Panc1 (cell line): ENCODE measurements around the gene RFX6. TPM values are rescaled to one million over a fixed set of nuclear protein-coding genes. Genes with fewer than 3 reads are reported as not detected.

Experiments used
- ATAC-seq: fragments of 200-7000 bp; cut with Tn5 transposase; 2 replicates; pipeline ENCODE4 v1.9.1; 2020; ENCODE audit warnings: mild to moderate bottlenecking, moderate library complexity
- BruUV-seq: library from RNA; stranded (reverse); fragments of 400-500 nt; replicated peaks from 2 replicates; lab custom pipeline; 2021; lab: Mats Ljungman, UMichigan
- CTCF ChIA-PET: fragments of 300-600 bp; sonication (Branson Sonifier 250); formaldehyde crosslinking; loops from one replicate; lab custom pipeline; 2022; ENCODE audit warnings: antibody characterized with exemption; lab: Charles Lee
- POLR2A ChIA-PET: fragments of 300-600 bp; sonication (Branson Sonifier 250); formaldehyde crosslinking; loops from one replicate; lab custom pipeline; 2022; ENCODE audit warnings: antibody characterized with exemption; lab: Charles Lee
- DNase-seq: peaks from one replicate; pipeline ENCODE4 v3.0.0-alpha.2; 2010; ENCODE audit warnings: low read depth, low spot score
- H3K27ac ChIP-seq: 2 replicates; pipeline ENCODE4 v1.5.1; 2011; ENCODE audit warnings: mild to moderate bottlenecking, low read length, inconsistent platforms
- H3K27me3 ChIP-seq: fragments of 200-500 bp; sonication (Bioruptor generic); 2 replicates; pipeline ENCODE4 v1.6.0; 2014; ENCODE audit warnings: low read length, inconsistent platforms; ENCODE audit not compliant: control insufficient read depth, insufficient read depth
- H3K36me3 ChIP-seq: fragments of 200-500 bp; sonication (Bioruptor generic); 2 replicates; pipeline ENCODE4 v1.5.1; 2014; ENCODE audit warnings: inconsistent platforms, mild to moderate bottlenecking, low read length, moderate library complexity; ENCODE audit not compliant: control insufficient read depth, insufficient read depth
- H3K4me1 ChIP-seq: 2 replicates; pipeline ENCODE4 v1.5.1; 2011; ENCODE audit warnings: inconsistent platforms, mild to moderate bottlenecking, low read length, moderate library complexity; ENCODE audit not compliant: control insufficient read depth, insufficient read depth
- H3K4me3 ChIP-seq, 2 experiments: 2 replicates each; pipeline ENCODE4 v1.5.1; 2011 to 2012; ENCODE audit warnings: low read depth in 2 of 2, low read length in 2 of 2, mild to moderate bottlenecking in 2 of 2, inconsistent platforms in 1 of 2, moderate library complexity in 1 of 2
- H3K9me3 ChIP-seq: fragments of 200-500 bp; sonication (Bioruptor generic); 2 replicates; pipeline ENCODE4 v1.5.1; 2014; ENCODE audit warnings: low read depth, mild to moderate bottlenecking, inconsistent platforms, low read length, moderate library complexity; ENCODE audit not compliant: control insufficient read depth, insufficient read depth
- POLR2AphosphoS5 ChIP-seq: IDR thresholded peaks from 2 replicates; pipeline ENCODE4 v1.6.1; 2012; ENCODE audit warnings: mild to moderate bottlenecking, low read depth, low read length, moderate library complexity
- SIN3A ChIP-seq: IDR thresholded peaks from 2 replicates; pipeline ENCODE4 v1.6.1; 2012; ENCODE audit warnings: low read depth, mild to moderate bottlenecking, low read length, moderate library complexity, borderline replicate concordance; ENCODE audit not compliant: insufficient read depth
- TCF7L2 ChIP-seq: IDR thresholded peaks from 2 replicates; pipeline ENCODE4 v1.6.1; 2011; ENCODE audit warnings: mild to moderate bottlenecking, low read depth, low read length, inconsistent platforms
- in situ Hi-C: cut with HindIII; loops from 2 replicates; pipeline ENCODE4 v1.10.0; 2016; ENCODE audit warnings: low sequenced_read_pairs, low pct_unique_long_range_greater_than_20kb
- intact Hi-C: fragments of 100-400 bp; cut with micrococcal nuclease; formaldehyde crosslinking; loops from one replicate; pipeline ENCODE4 v1.10.0; 2022; ENCODE audit not compliant: unreplicated experiment
- total RNA-seq: library from RNA; stranded (reverse); gene quantifications from one replicate; pipeline ENCODE4 v1.2.1, GENCODE V29; 2021; ENCODE audit not compliant: unreplicated experiment
- TF ChIP-seq, protein P1 (sequence below), 2 experiments: IDR thresholded peaks; 2 replicates each; pipeline ENCODE4 v1.6.1; 2011 to 2012; ENCODE audit warnings: low read depth in 2 of 2, control low read depth in 1 of 2, low read length in 1 of 2, mild to moderate bottlenecking in 1 of 2, moderate library complexity in 1 of 2; ENCODE audit not compliant: insufficient read depth in 1 of 2
- TF ChIP-seq, protein P2 (sequence below): fragments of 450-650 bp; IDR thresholded peaks from 2 replicates; pipeline ENCODE4 v1.5.1; 2017; ENCODE audit warnings: mild to moderate bottlenecking

The RFX6 gene
- total RNA-seq, 1 experiment from 2014 or later: not detected

DNA sequence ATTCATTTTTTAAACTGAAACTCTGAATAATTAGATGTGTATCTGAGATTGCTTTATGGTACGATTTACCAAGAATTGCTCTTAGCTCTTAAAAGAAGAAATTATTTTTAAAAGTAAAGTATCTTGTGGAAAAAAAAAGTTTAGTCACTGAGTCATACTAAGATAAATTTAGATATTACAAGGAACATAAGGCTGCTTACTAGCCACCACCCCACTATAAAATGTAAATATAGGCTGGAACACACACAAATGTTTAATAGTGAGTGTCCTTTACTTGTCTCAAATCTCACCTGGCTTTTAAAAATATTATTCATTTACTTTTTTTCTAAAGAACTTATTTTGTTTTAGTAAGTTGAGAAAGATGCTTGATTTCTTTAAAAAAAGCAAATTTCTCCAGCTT is 17.6 kb downstream of the RFX6 start:
- intact Hi-C loops (no loop called here), in situ Hi-C loops (no loop called here)
- no peak for ATAC-seq
- Histone ChIP-seq H3K27ac (no peak overlapping the region), H3K36me3 (no peaks in the 10 kb centered on the region), H3K4me1 (no peaks in the 10 kb centered on the region), H3K27me3 (no peaks in the 10 kb centered on the region), H3K9me3 (no peaks in the 10 kb centered on the region), H3K4me3 (no peak overlapping the region)
- ChIA-PET CTCF (interaction anchor here (0.9 kb wide), 1 partner anchor 279 kb away, joined by 5 read pairs; no protein-coding TSS in a partner anchor), POLR2A (no interaction called here)
- TF ChIP-seq, protein P1, sequence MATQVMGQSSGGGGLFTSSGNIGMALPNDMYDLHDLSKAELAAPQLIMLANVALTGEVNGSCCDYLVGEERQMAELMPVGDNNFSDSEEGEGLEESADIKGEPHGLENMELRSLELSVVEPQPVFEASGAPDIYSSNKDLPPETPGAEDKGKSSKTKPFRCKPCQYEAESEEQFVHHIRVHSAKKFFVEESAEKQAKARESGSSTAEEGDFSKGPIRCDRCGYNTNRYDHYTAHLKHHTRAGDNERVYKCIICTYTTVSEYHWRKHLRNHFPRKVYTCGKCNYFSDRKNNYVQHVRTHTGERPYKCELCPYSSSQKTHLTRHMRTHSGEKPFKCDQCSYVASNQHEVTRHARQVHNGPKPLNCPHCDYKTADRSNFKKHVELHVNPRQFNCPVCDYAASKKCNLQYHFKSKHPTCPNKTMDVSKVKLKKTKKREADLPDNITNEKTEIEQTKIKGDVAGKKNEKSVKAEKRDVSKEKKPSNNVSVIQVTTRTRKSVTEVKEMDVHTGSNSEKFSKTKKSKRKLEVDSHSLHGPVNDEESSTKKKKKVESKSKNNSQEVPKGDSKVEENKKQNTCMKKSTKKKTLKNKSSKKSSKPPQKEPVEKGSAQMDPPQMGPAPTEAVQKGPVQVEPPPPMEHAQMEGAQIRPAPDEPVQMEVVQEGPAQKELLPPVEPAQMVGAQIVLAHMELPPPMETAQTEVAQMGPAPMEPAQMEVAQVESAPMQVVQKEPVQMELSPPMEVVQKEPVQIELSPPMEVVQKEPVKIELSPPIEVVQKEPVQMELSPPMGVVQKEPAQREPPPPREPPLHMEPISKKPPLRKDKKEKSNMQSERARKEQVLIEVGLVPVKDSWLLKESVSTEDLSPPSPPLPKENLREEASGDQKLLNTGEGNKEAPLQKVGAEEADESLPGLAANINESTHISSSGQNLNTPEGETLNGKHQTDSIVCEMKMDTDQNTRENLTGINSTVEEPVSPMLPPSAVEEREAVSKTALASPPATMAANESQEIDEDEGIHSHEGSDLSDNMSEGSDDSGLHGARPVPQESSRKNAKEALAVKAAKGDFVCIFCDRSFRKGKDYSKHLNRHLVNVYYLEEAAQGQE (IDR thresholded peaks at IDR 0.05; ENCODE audit: insufficient read depth in 1 of 2, low read depth in 2 of 2, low read length in 1 of 2): no peak
- TF ChIP-seq, protein P2, sequence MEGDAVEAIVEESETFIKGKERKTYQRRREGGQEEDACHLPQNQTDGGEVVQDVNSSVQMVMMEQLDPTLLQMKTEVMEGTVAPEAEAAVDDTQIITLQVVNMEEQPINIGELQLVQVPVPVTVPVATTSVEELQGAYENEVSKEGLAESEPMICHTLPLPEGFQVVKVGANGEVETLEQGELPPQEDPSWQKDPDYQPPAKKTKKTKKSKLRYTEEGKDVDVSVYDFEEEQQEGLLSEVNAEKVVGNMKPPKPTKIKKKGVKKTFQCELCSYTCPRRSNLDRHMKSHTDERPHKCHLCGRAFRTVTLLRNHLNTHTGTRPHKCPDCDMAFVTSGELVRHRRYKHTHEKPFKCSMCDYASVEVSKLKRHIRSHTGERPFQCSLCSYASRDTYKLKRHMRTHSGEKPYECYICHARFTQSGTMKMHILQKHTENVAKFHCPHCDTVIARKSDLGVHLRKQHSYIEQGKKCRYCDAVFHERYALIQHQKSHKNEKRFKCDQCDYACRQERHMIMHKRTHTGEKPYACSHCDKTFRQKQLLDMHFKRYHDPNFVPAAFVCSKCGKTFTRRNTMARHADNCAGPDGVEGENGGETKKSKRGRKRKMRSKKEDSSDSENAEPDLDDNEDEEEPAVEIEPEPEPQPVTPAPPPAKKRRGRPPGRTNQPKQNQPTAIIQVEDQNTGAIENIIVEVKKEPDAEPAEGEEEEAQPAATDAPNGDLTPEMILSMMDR: no peak
- TF ChIP-seq POLR2AphosphoS5: no peak
- no peak for DNase-seq
- no TSS peak for BruUV-seq

DNA sequence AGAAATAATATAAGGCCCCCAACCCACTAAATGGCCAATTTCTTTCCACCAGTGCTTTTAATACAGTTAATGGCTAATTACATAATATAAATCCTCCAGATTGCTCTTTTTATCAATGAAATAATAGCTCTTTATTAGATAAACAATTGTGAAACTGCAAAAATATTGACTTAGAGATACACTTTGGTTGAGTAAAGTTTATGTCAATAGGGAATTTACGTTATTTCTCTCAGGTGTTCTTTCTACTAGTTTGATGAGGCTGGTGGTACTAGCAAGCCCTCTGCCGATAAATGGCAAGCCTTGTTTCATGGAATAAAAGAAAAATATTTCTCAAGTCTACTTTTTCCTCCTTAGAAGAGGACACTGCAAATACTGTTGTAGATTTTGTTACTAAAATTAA is 18.9 kb downstream of the RFX6 start:
- no TSS peak for BruUV-seq
- Histone ChIP-seq H3K9me3 (no peaks in the 10 kb centered on the region), H3K4me1 (no peaks in the 10 kb centered on the region), H3K4me3 (no peak overlapping the region), H3K27ac (no peak overlapping the region), H3K36me3 (no peaks in the 10 kb centered on the region), H3K27me3 (no peaks in the 10 kb centered on the region)
- POLR2A ChIA-PET: no interaction called here
- in situ Hi-C loops: no loop called here
- intact Hi-C loops: no loop called here
- TF ChIP-seq TCF7L2: no peak
- TF ChIP-seq POLR2AphosphoS5: no peak
- no peak for TF ChIP-seq SIN3A
- TF ChIP-seq, protein P2: no peak
- TF ChIP-seq, protein P1 (IDR thresholded peaks at IDR 0.05; ENCODE audit: insufficient read depth in 1 of 2, low read depth in 2 of 2, low read length in 1 of 2): no peak
- CTCF ChIA-PET: no interaction called here
- DNase-seq (no peak), ATAC-seq (no peak)
